Measurements from ENCODE around the gene PRDM15. TPM values are rescaled to one million over a fixed set of nuclear protein-coding genes. Genes with fewer than 3 reads are reported as not detected.

The PRDM15 gene
- total and polyA plus RNA-seq, 2 donors (not counting 3 experiments of a cell fraction or from before 2014, with no cell fraction given): 11.8 to 12.9 TPM

DNA sequence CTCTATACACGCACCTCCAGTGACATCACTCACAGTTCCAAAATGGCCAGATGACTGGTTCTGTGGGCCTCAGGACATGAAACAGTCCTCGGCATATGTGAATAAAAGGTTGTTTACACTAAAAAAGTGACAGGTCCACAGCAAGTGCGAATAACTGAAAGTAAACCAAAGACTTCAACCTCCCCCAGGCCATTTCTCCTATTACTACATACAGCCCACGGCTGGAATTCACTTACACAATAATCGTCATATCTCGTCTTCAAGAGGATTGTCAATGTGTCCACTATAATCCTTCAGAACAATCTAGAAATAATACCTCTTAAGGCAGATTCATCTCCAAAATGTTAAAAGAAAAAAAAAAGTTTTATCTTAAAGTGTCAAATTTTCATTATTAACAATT, 1.9 kb upstream of the PRDM15 start:
- Histone ChIP-seq H4K20me1 (replicated peaks; ENCODE audit: control insufficient read depth, extremely low read depth, insufficient read depth, low read length) (no peaks in the 10 kb centered on the region), H3K4me1 (ENCODE audit: control insufficient read depth, extremely low read depth, insufficient read depth, low read length) (peaks cover 12% of the 10 kb centered on the region), H3K4me2 (ENCODE audit: insufficient read depth, low read length) (no peak overlapping the region), H3K9ac (replicated peaks; ENCODE audit: extremely low read depth, insufficient read depth, low read length) (no peak overlapping the region), H2AFZ (ENCODE audit: low read depth, low read length) (no peak overlapping the region), H3K4me3 (replicated peaks in 1 of 3; ENCODE audit: insufficient read depth in 1 of 3, low read depth in 1 of 3, low read length in 3 of 3) (no peak overlapping the region), H3K36me3 (ENCODE audit: control insufficient read depth in 2 of 2, extremely low read depth in 1 of 2, insufficient read depth in 2 of 2, low read length in 2 of 2) (no peaks in the 10 kb centered on the region), H3K27me3 (ENCODE audit: control insufficient read depth in 2 of 2, insufficient read depth in 2 of 2, low read length in 2 of 2) (no peaks in the 10 kb centered on the region), H3K9me1 (replicated peaks; ENCODE audit: control insufficient read depth, extremely low read depth, insufficient read depth, low read length) (no peaks in the 10 kb centered on the region), H3K79me2 (ENCODE audit: control insufficient read depth, insufficient read depth, low read length) (peaks cover 20% of the 10 kb centered on the region), H3K27ac (ENCODE audit: insufficient read depth, low read depth, low read length) (no peak overlapping the region), H3K9me3 (replicated peaks; ENCODE audit: control insufficient read depth, insufficient read depth, low read length) (no peaks in the 10 kb centered on the region)
- FAIRE-seq (no peak), DNase-seq (ENCODE audit: low read depth, low spot score) (no peak)
- intact Hi-C loops (cut with micrococcal nuclease) (no loop called here), dilution Hi-C loops (cut with MboI; ENCODE audit: extremely low pct_ligation_motif_present, low sequenced_read_pairs) (no loop called here)
- TF ChIP-seq GATA2 (IDR thresholded peaks at IDR 0.05; ENCODE audit: insufficient read depth, insufficient read length, low read depth, low read length): no peak
- TF ChIP-seq, protein P1, sequence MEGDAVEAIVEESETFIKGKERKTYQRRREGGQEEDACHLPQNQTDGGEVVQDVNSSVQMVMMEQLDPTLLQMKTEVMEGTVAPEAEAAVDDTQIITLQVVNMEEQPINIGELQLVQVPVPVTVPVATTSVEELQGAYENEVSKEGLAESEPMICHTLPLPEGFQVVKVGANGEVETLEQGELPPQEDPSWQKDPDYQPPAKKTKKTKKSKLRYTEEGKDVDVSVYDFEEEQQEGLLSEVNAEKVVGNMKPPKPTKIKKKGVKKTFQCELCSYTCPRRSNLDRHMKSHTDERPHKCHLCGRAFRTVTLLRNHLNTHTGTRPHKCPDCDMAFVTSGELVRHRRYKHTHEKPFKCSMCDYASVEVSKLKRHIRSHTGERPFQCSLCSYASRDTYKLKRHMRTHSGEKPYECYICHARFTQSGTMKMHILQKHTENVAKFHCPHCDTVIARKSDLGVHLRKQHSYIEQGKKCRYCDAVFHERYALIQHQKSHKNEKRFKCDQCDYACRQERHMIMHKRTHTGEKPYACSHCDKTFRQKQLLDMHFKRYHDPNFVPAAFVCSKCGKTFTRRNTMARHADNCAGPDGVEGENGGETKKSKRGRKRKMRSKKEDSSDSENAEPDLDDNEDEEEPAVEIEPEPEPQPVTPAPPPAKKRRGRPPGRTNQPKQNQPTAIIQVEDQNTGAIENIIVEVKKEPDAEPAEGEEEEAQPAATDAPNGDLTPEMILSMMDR (IDR thresholded peaks at IDR 0.05; ENCODE audit: extremely low read depth in 1 of 2, insufficient read depth in 1 of 2, low read depth in 1 of 2, low read length in 2 of 2): no peak
- TF ChIP-seq FOS (IDR thresholded peaks at IDR 0.05; ENCODE audit: borderline replicate concordance, insufficient read depth, low read length): no peak
- TF ChIP-seq MYC (IDR thresholded peaks at IDR 0.05; ENCODE audit: low read depth, low read length): no peak
- no peak for TF ChIP-seq EZH2 (IDR thresholded peaks at IDR 0.05; ENCODE audit: borderline replicate concordance, low read depth, low read length, severe bottlenecking)
- no peak for TF ChIP-seq POLR2AphosphoS5 (IDR thresholded peaks at IDR 0.05; ENCODE audit: insufficient read depth, low read depth, low read length)
- TF ChIP-seq, protein P2, sequence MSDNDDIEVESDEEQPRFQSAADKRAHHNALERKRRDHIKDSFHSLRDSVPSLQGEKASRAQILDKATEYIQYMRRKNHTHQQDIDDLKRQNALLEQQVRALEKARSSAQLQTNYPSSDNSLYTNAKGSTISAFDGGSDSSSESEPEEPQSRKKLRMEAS (IDR thresholded peaks at IDR 0.05; ENCODE audit: insufficient read depth, insufficient read length): no peak
- TF ChIP-seq POLR2A (IDR thresholded peaks at IDR 0.05; ENCODE audit: low read depth, low read length): no peak
- TF ChIP-seq JUN (IDR thresholded peaks at IDR 0.05; ENCODE audit: borderline replicate concordance, insufficient read depth, insufficient read length, low read depth): no peak
- BruUV-seq (replicated peaks): no TSS peak
- ChIA-PET CTCF (interaction anchor here (1.1 kb wide), 1 partner anchor 217 kb away, joined by 3 read pairs; no protein-coding TSS in a partner anchor), POLR2A (no interaction called here)
